LNCAP (cell line): ENCODE results near the gene RBBP8.

Source experiments
- CTCF ChIP-seq: fragments of 450-650 bp; IDR thresholded peaks from 2 replicates; pipeline ENCODE4 v1.5.1; 2017; ENCODE audit warnings: mild to moderate bottlenecking

RBBP8 gene

GRCh38 chr18:22913861-22914260 lies 19.3 kb upstream of the RBBP8 start:
- no peak for TF ChIP-seq CTCF

- TF ChIP-seq CTCF: no peak
These were observed 18.5 kb upstream of the RBBP8 start for GRCh38 chr18:22914633-22915032.

- no peak for TF ChIP-seq CTCF
These were observed 17.8 kb upstream of the RBBP8 start for GRCh38 chr18:22915337-22915736.

- no peak for TF ChIP-seq CTCF
These were observed 11.4 kb upstream of the RBBP8 start for GRCh38 chr18:22921772-22922171.

- TF ChIP-seq CTCF: no peak
These were observed 8.5 kb upstream of the RBBP8 start for GRCh38 chr18:22924589-22924988.

GRCh38 chr18:22926454-22926853 lies 6.7 kb upstream of the RBBP8 start:
- no peak for TF ChIP-seq CTCF

GRCh38 chr18:22928339-22928738 lies 4.8 kb upstream of the RBBP8 start:
- TF ChIP-seq CTCF: no peak

- TF ChIP-seq CTCF: peak; percentile 88
These were observed 2.9 kb upstream of the RBBP8 start for GRCh38 chr18:22930089-22930713.
